Ramos (cell line): ENCODE results near the gene TMEM72.

Experiments
- in situ Hi-C: fragments of 300-500 bp; cut with MboI; formaldehyde crosslinking; loops from one replicate; pipeline ENCODE4 v1.14.3; 2022; ENCODE audit warnings: low sequenced_read_pairs; ENCODE audit not compliant: unreplicated experiment

TMEM72 gene

GRCh38 chr10:44931621-44932516 lies 20.7 kb downstream of the TMEM72 start:
- in situ Hi-C loops, result loop anchor here (5.0 kb wide), 1 partner anchor 45 kb away; the partner anchor contains the start of gene DEPP1

- in situ Hi-C loops, result loop anchor here (5.0 kb wide), 1 partner anchor 45 kb away; the partner anchor contains the start of gene DEPP1
Observed at GRCh38 chr10:44932517-44933450, 21.6 kb downstream of the TMEM72 start.

GRCh38 chr10:44933451-44934321 lies 22.5 kb downstream of the TMEM72 start:
- in situ Hi-C loops, result loop anchor here (5.0 kb wide), 1 partner anchor 44 kb away; the partner anchor contains the start of gene DEPP1

- in situ Hi-C loops, result loop anchor here (5.0 kb wide), 1 partner anchor 43 kb away; the partner anchor contains the start of gene DEPP1
Observed at GRCh38 chr10:44934416-44935200, 23.5 kb downstream of the TMEM72 start.

GRCh38 chr10:44935201-44935965 lies 24.2 kb downstream of the TMEM72 start:
- in situ Hi-C loops, result no loop called here

- in situ Hi-C loops, result no loop called here
Observed at GRCh38 chr10:44935966-44936295, 24.8 kb downstream of the TMEM72 start.

GRCh38 chr10:44936314-44936975 lies 25.3 kb downstream of the TMEM72 start:
- in situ Hi-C loops, result no loop called here

- in situ Hi-C loops, result no loop called here
Observed at GRCh38 chr10:44937196-44938005, 26.3 kb downstream of the TMEM72 start.

- in situ Hi-C loops, result no loop called here
Observed at GRCh38 chr10:44938956-44939355, 27.8 kb downstream of the TMEM72 start.

- in situ Hi-C loops, result no loop called here
Observed at GRCh38 chr10:44939691-44940401, 28.7 kb downstream of the TMEM72 start.

- in situ Hi-C loops, result no loop called here
Observed at GRCh38 chr10:44944354-44944753, 33.2 kb downstream of the TMEM72 start.

- in situ Hi-C loops, result no loop called here
Observed at GRCh38 chr10:44946205-44946604, 35.1 kb downstream of the TMEM72 start.

GRCh38 chr10:44947371-44948152 lies 36.4 kb downstream of the TMEM72 start:
- in situ Hi-C loops, result no loop called here

- in situ Hi-C loops, result no loop called here
Observed at GRCh38 chr10:44948642-44949041, 37.5 kb downstream of the TMEM72 start.

- in situ Hi-C loops, result no loop called here
Observed at GRCh38 chr10:44949127-44949802, 38.1 kb downstream of the TMEM72 start.
